NOMO-1 (cell line): Measurements from ENCODE around the gene PDLIM5.

Experiments
- DNase-seq, 2 experiments: peaks; one replicate each; lab custom pipeline; 2025; ENCODE audit not compliant: unreplicated experiment in 2 of 2; lab: John Stamatoyannopoulos, UW

Gene PDLIM5

GRCh38 chr4:94523033-94523580 lies 71.4 kb downstream of the PDLIM5 start:
- peak in 1 of 2 experiments; percentile 14 for DNase-seq

GRCh38 chr4:94523617-94524016 lies 71.9 kb downstream of the PDLIM5 start:
- no peak for DNase-seq

GRCh38 chr4:94525993-94526728 lies 74.4 kb downstream of the PDLIM5 start:
- no peak for DNase-seq

- no peak for DNase-seq
Observed at GRCh38 chr4:94527556-94528233, 76.0 kb downstream of the PDLIM5 start.

- DNase-seq = no peak
Observed at GRCh38 chr4:94528792-94529451, 77.2 kb downstream of the PDLIM5 start.

- DNase-seq = no peak
Observed at GRCh38 chr4:94530073-94530472, 78.3 kb downstream of the PDLIM5 start.

GRCh38 chr4:94531991-94532789 lies 80.4 kb downstream of the PDLIM5 start:
- no peak for DNase-seq

- no peak for DNase-seq
Observed at GRCh38 chr4:94533405-94534223, 81.9 kb downstream of the PDLIM5 start.

GRCh38 chr4:94534401-94535312 lies 82.9 kb downstream of the PDLIM5 start:
- DNase-seq = peak; percentile 47 to 91

GRCh38 chr4:94536049-94536448 lies 84.3 kb downstream of the PDLIM5 start:
- DNase-seq = no peak

GRCh38 chr4:94536649-94537469 lies 85.1 kb downstream of the PDLIM5 start:
- no peak for DNase-seq

- no peak for DNase-seq
Observed at GRCh38 chr4:94537921-94538628, 86.3 kb downstream of the PDLIM5 start.

GRCh38 chr4:94540476-94540875 lies 88.7 kb downstream of the PDLIM5 start:
- no peak for DNase-seq

- no peak for DNase-seq
Observed at GRCh38 chr4:94544811-94545210, 93.1 kb downstream of the PDLIM5 start.

GRCh38 chr4:94545296-94545695 lies 93.6 kb downstream of the PDLIM5 start:
- DNase-seq = no peak

GRCh38 chr4:94546949-94547348 lies 95.2 kb downstream of the PDLIM5 start:
- DNase-seq = no peak

- peak; percentile 41 to 94 for DNase-seq
Observed at GRCh38 chr4:94548571-94548970, 96.8 kb downstream of the PDLIM5 start.
